ENCODE measurements around the gene MMD. TPM values are rescaled to one million over a fixed set of nuclear protein-coding genes. Genes with fewer than 3 reads are reported as not detected.

The MMD gene
- total RNA-seq, 1 experiment from 2014 or later, result 19.2 TPM

DNA sequence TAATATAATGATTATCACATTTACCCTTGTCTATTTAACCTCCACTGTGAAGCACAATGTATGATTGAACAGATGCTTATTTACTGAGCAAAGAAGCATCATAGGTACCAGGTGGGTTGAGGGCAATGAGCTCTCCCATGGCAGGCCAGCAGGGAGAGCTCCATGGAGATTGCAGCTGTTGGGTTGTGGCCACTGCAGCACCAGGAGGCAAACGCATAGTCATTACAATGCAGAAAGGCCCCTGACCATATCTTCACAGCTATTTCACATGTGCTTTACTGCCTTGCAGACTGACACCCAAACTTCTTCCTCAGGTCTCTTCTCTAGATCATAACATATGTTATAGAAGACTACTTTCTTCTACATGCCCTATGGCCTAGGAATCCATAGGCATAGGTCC is 75.0 kb downstream of the MMD start:
- no peaks in the 10 kb centered on the region for H3K27me3 Mint-ChIP-seq (ENCODE audit: unreplicated experiment)
- intact Hi-C loops (cut with micrococcal nuclease; ENCODE audit: unreplicated experiment), result loop anchor here (5.0 kb wide), 1 partner anchor 289 kb away; no protein-coding TSS in a partner anchor
- CTCF ChIA-PET, result no interaction called here

DNA sequence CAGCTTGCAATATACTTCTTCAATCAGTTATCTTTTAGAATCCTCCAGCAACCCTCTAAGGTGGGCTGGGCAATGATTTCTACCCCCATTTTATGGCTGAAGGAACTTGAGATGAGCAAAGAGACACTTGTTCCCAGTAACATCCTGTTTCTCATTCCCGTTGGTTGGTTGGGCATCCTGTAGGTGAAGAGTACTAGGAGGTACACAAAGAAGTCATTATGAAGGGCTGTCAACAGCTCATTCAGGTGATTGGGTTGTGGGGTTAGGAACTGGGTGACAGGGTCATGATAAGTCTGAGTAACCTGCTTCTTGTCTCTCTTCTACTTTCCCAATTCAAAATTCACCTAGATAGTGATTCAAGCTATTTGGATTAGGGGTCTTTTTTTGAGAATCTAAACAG is 76.5 kb downstream of the MMD start:
- TF ChIP-seq, protein P1, sequence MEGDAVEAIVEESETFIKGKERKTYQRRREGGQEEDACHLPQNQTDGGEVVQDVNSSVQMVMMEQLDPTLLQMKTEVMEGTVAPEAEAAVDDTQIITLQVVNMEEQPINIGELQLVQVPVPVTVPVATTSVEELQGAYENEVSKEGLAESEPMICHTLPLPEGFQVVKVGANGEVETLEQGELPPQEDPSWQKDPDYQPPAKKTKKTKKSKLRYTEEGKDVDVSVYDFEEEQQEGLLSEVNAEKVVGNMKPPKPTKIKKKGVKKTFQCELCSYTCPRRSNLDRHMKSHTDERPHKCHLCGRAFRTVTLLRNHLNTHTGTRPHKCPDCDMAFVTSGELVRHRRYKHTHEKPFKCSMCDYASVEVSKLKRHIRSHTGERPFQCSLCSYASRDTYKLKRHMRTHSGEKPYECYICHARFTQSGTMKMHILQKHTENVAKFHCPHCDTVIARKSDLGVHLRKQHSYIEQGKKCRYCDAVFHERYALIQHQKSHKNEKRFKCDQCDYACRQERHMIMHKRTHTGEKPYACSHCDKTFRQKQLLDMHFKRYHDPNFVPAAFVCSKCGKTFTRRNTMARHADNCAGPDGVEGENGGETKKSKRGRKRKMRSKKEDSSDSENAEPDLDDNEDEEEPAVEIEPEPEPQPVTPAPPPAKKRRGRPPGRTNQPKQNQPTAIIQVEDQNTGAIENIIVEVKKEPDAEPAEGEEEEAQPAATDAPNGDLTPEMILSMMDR (IDR thresholded peaks at IDR 0.05; ENCODE audit: unreplicated experiment), result no peak
- peaks cover 2% of the 10 kb centered on the region for H3K9me3 Mint-ChIP-seq (ENCODE audit: low read depth, unreplicated experiment)
- CTCF ChIA-PET, result interaction anchor here (0.6 kb wide), 1 partner anchor 449 kb away, joined by 3 read pairs; no protein-coding TSS in a partner anchor
- peaks cover 6% of the 10 kb centered on the region for H3K27me3 Mint-ChIP-seq (ENCODE audit: unreplicated experiment)
- H3K4me3 Mint-ChIP-seq (ENCODE audit: low read depth, unreplicated experiment), result no peak overlapping the region
- no peak for DNase-seq
- intact Hi-C loops (cut with micrococcal nuclease; ENCODE audit: unreplicated experiment), result loop anchor here (5.0 kb wide), 1 partner anchor 288 kb away; no protein-coding TSS in a partner anchor
- BruUV-seq (replicated peaks), result no TSS peak
- no peaks in the 10 kb centered on the region for H3K36me3 Mint-ChIP-seq (ENCODE audit: insufficient read depth, unreplicated experiment)
- H3K27ac Mint-ChIP-seq (ENCODE audit: unreplicated experiment), result no peak overlapping the region
- peaks cover 7% of the 10 kb centered on the region for H3K4me1 Mint-ChIP-seq (ENCODE audit: low read depth, unreplicated experiment)

More for the DNA sequence above, 75.0 kb downstream of the MMD start:
- TF ChIP-seq, protein P1 (IDR thresholded peaks at IDR 0.05; ENCODE audit: unreplicated experiment), result no peak
- no peak overlapping the region for H3K27ac Mint-ChIP-seq (ENCODE audit: unreplicated experiment)
- no TSS peak for BruUV-seq (replicated peaks)
- H3K9me3 Mint-ChIP-seq (ENCODE audit: low read depth, unreplicated experiment), result peaks cover 2% of the 10 kb centered on the region
- DNase-seq, result no peak
- H3K4me1 Mint-ChIP-seq (ENCODE audit: low read depth, unreplicated experiment), result peaks cover 7% of the 10 kb centered on the region
- H3K4me3 Mint-ChIP-seq (ENCODE audit: low read depth, unreplicated experiment), result no peak overlapping the region
- no peaks in the 10 kb centered on the region for H3K36me3 Mint-ChIP-seq (ENCODE audit: insufficient read depth, unreplicated experiment)

DNA sequence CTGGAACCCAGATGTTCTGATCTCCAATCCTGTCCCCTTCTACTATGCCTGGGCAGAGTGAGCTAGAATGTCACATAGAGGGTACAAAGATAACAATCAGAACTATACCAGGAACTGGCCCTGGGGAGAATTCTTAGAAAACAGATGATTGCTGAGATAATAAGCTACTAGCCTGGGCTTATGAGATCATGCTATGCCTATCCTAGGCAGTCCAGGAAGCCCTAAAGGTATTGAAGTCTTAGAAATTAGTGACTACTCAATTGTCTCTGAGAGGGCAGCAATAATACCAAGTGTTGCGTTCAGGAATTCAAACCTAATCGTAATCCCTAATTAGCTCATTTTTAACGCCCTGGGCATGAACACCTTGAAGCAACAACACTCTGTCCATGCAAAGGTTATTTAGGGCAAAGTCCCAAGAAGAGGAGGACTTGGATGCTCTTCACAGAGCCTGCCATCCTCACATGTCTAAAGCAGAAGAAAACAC is 77.1 kb downstream of the MMD start:
- Mint-ChIP-seq H3K9me3 (ENCODE audit: low read depth, unreplicated experiment) (peaks cover 2% of the 10 kb centered on the region), H3K4me1 (ENCODE audit: low read depth, unreplicated experiment) (peaks cover 7% of the 10 kb centered on the region), H3K36me3 (ENCODE audit: insufficient read depth, unreplicated experiment) (no peaks in the 10 kb centered on the region), H3K4me3 (ENCODE audit: low read depth, unreplicated experiment) (no peak overlapping the region), H3K27me3 (ENCODE audit: unreplicated experiment) (peaks cover 12% of the 10 kb centered on the region), H3K27ac (ENCODE audit: unreplicated experiment) (no peak overlapping the region)
- intact Hi-C loops (cut with micrococcal nuclease; ENCODE audit: unreplicated experiment), result no loop called here
- TF ChIP-seq, protein P1 (IDR thresholded peaks at IDR 0.05; ENCODE audit: unreplicated experiment), result no peak
- DNase-seq, result no peak
- CTCF ChIA-PET, result interaction anchor here (0.6 kb wide), 1 partner anchor 450 kb away, joined by 3 read pairs; no protein-coding TSS in a partner anchor
- BruUV-seq (replicated peaks), result no TSS peak

DNA sequence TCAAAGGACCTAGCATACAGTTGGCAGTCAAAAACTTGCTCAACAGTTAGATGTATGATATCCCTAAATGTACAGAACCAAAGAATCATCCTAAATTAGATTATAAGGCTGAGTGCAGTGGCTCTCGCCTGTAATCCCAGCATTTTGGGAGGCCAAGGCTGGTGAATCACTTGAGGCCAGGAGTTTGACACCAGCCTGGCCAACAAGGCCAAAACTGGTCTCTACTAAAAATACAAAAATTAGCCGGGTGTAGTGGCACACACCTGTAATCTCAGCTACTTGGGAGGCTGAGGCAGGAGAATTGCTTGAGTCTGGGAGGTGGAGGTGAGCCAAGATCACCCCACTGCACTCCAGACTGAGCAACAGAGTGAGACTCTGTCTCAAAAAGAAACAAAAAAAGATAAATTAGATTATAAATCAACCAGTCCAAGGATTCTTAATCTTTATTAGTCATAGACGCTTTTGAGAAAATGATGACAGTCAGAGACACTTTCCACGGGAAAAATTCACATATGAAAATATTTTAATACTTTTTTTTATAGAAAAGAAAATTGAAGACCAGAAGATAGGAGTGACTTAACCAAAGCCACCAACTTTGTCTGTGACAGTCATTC is 77.6 kb downstream of the MMD start:
- CTCF ChIA-PET, result no interaction called here
- BruUV-seq (replicated peaks), result no TSS peak
- Mint-ChIP-seq H3K4me3 (ENCODE audit: low read depth, unreplicated experiment) (no peak overlapping the region), H3K9me3 (ENCODE audit: low read depth, unreplicated experiment) (peaks cover 2% of the 10 kb centered on the region), H3K27ac (ENCODE audit: unreplicated experiment) (no peak overlapping the region), H3K4me1 (ENCODE audit: low read depth, unreplicated experiment) (peaks cover 5% of the 10 kb centered on the region), H3K36me3 (ENCODE audit: insufficient read depth, unreplicated experiment) (no peaks in the 10 kb centered on the region), H3K27me3 (ENCODE audit: unreplicated experiment) (peaks cover 17% of the 10 kb centered on the region)
- no peak for DNase-seq
- intact Hi-C loops (cut with micrococcal nuclease; ENCODE audit: unreplicated experiment), result no loop called here
- TF ChIP-seq, protein P1 (IDR thresholded peaks at IDR 0.05; ENCODE audit: unreplicated experiment), result no peak
